Smooth muscle cell of the brain vasculature (primary cell): ENCODE results near the gene SLC4A2.
"Not testable (repeated sequence)": the region's sequence is repeated elsewhere in the genome, so short reads cannot be mapped to it uniquely, and the experiment has no call there.

ENCODE experiments used
- DNase-seq: peaks from one replicate; pipeline ENCODE4 v3.0.0-alpha.2; 2012; ENCODE audit warnings: low read depth, low spot score

SLC4A2 gene

GRCh38 chr7:151024435-151025056 is 34.8 kb upstream of the SLC4A2 start, which contains the start of gene ATG9B:
TSS of gene ATG9B (minus strand) at chr7:151024494. CDS start at chr7:151024423, 71 bp downstream.
- DNase-seq = no peak

- DNase-seq = no peak
These were observed 33.3 kb upstream of the SLC4A2 start for GRCh38 chr7:151025924-151026671.

- not testable (repeated sequence) for DNase-seq
These were observed 32.3 kb upstream of the SLC4A2 start for GRCh38 chr7:151026771-151027727.

- DNase-seq = not testable (repeated sequence)
These were observed 31.7 kb upstream of the SLC4A2 start for GRCh38 chr7:151027728-151028130.

GRCh38 chr7:151028131-151028947 is 31.1 kb upstream of the SLC4A2 start, which contains the start of gene ABCB8:
TSS of gene ABCB8 (plus strand) at chr7:151028450. CDS start at chr7:151028516, 66 bp downstream.
- peak; percentile 98 for DNase-seq

GRCh38 chr7:151028948-151029501 is 30.4 kb upstream of the SLC4A2 start:
- DNase-seq = no peak

- no peak for DNase-seq
These were observed 28.4 kb upstream of the SLC4A2 start for GRCh38 chr7:151031011-151031410.

- DNase-seq = no peak
These were observed 26.2 kb upstream of the SLC4A2 start for GRCh38 chr7:151032936-151033863.

GRCh38 chr7:151033864-151034249 is 25.5 kb upstream of the SLC4A2 start:
- no peak for DNase-seq

- no peak for DNase-seq
These were observed 24.9 kb upstream of the SLC4A2 start for GRCh38 chr7:151034312-151035025.

GRCh38 chr7:151035026-151035717 is 24.2 kb upstream of the SLC4A2 start:
- DNase-seq = no peak

- no peak for DNase-seq
These were observed 23.5 kb upstream of the SLC4A2 start for GRCh38 chr7:151035902-151036301.

GRCh38 chr7:151038951-151039849 is 20.2 kb upstream of the SLC4A2 start:
- peak; percentile 49 for DNase-seq

GRCh38 chr7:151039850-151040548 is 19.4 kb upstream of the SLC4A2 start:
- no peak for DNase-seq

- no peak for DNase-seq
These were observed 18.6 kb upstream of the SLC4A2 start for GRCh38 chr7:151040616-151041375.

- DNase-seq = not testable (repeated sequence)
These were observed 15.9 kb upstream of the SLC4A2 start for GRCh38 chr7:151043449-151043848.
